DOHH2 (cell line): ENCODE results near the gene ITPR1.

ENCODE experiments used
- H3F3A ChIP-seq: fragments of 200-600 bp; sonication (generic), shearing (Covaris generic); 2 replicates; pipeline ENCODE4 v1.6.0; 2016; ENCODE audit warnings: antibody characterized with exemption, mild to moderate bottlenecking; ENCODE audit not compliant: control insufficient read depth, insufficient read depth
- H3K27ac ChIP-seq: fragments of 200-600 bp; sonication (generic); 2 replicates; pipeline ENCODE4 v1.5.1; 2014; ENCODE audit warnings: low read depth, mild to moderate bottlenecking, low read length, moderate library complexity
- H3K27me3 ChIP-seq: fragments of 200-600 bp; sonication (generic); 2 replicates; pipeline ENCODE4 v1.6.1; 2014; ENCODE audit warnings: mild to moderate bottlenecking, low read length, mixed read lengths; ENCODE audit not compliant: control insufficient read depth
- H3K36me3 ChIP-seq: fragments of 200-600 bp; sonication (generic); 2 replicates; pipeline ENCODE4 v1.6.1; 2014; ENCODE audit warnings: mild to moderate bottlenecking, low read length, moderate library complexity, mixed read lengths; ENCODE audit not compliant: control insufficient read depth
- H3K4me1 ChIP-seq: fragments of 200-600 bp; sonication (generic); 2 replicates; pipeline ENCODE4 v1.6.1; 2014; ENCODE audit warnings: mild to moderate bottlenecking, low read length, mixed read lengths; ENCODE audit not compliant: control insufficient read depth
- H3K4me2 ChIP-seq: fragments of 200-600 bp; sonication (generic); 2 replicates; pipeline ENCODE4 v1.6.0; 2014; ENCODE audit warnings: mild to moderate bottlenecking, low read length, moderate library complexity
- H3K4me3 ChIP-seq: fragments of 200-600 bp; sonication (generic); 2 replicates; pipeline ENCODE4 v1.5.1; 2014; ENCODE audit warnings: mild to moderate bottlenecking, low read length, mixed read lengths
- H3K79me2 ChIP-seq: fragments of 200-600 bp; sonication (generic); 2 replicates; pipeline ENCODE4 v1.6.1; 2014; ENCODE audit warnings: mild to moderate bottlenecking, low read length, mixed read lengths; ENCODE audit not compliant: control insufficient read depth
- H3K9me2 ChIP-seq: fragments of 200-600 bp; sonication (generic); replicated peaks from 2 replicates; pipeline ENCODE4 v1.6.1; 2014; ENCODE audit warnings: mild to moderate bottlenecking, low read length, mixed read lengths; ENCODE audit not compliant: control insufficient read depth
- H3K9me3 ChIP-seq: fragments of 200-600 bp; sonication (generic); 2 replicates; pipeline ENCODE4 v1.6.1; 2014; ENCODE audit warnings: antibody characterized with exemption, low read length, mixed read lengths; ENCODE audit not compliant: control insufficient read depth, insufficient read depth
- H4K20me1 ChIP-seq: fragments of 200-600 bp; sonication (generic); 2 replicates; pipeline ENCODE4 v1.6.0; 2014; ENCODE audit warnings: low read depth, mild to moderate bottlenecking, antibody characterized with exemption, low read length, moderate library complexity; ENCODE audit not compliant: control insufficient read depth, insufficient read depth
- CTCF ChIP-seq: fragments of 200-600 bp; sonication (generic); IDR thresholded peaks from one replicate; pipeline ENCODE4 v1.5.1; 2014; ENCODE audit warnings: antibody characterized with exemption, mild to moderate bottlenecking, low read depth, low read length; ENCODE audit not compliant: poor library complexity, severe bottlenecking
- EZH2phosphoT487 ChIP-seq: fragments of 200-600 bp; sonication (generic); IDR thresholded peaks from 2 replicates; pipeline ENCODE4 v1.6.1; 2017; ENCODE audit warnings: borderline replicate concordance, mild to moderate bottlenecking, antibody characterized with exemption, low read length, moderate library complexity, mixed read lengths

Gene ITPR1

GRCh38 chr3:4688411-4688810 is 195.3 kb downstream of the ITPR1 start:
- Histone ChIP-seq H3K36me3 (peaks cover 54% of the 10 kb centered on the region), H3K4me3 (no peak overlapping the region), H3K27ac (no peak overlapping the region)

GRCh38 chr3:4689021-4689420 is 195.9 kb downstream of the ITPR1 start:
- Histone ChIP-seq H3K36me3 (peaks cover 52% of the 10 kb centered on the region), H3K79me2 (no peaks in the 10 kb centered on the region), H3K9me3 (peaks cover 8% of the 10 kb centered on the region; the same call in 1 of the 2 replicates), H3K27ac (no peak overlapping the region), H3K4me3 (no peak overlapping the region), H3K27me3 (no peaks in the 10 kb centered on the region), H3F3A (no peaks in the 10 kb centered on the region), H3K4me2 (no peak overlapping the region), H3K4me1 (0 out of 2 replicates have a peak, but pooled peaks cover 4% of the 10 kb centered on the region), H3K9me2 (no peaks in the 10 kb centered on the region), H4K20me1 (no peaks in the 10 kb centered on the region)
- TF ChIP-seq EZH2phosphoT487, result no peak
- no peak for TF ChIP-seq CTCF

More at GRCh38 chr3:4688411-4688810, 195.3 kb downstream of the ITPR1 start:
- Histone ChIP-seq H3F3A (no peaks in the 10 kb centered on the region), H3K9me2 (no peaks in the 10 kb centered on the region), H4K20me1 (no peaks in the 10 kb centered on the region), H3K4me1 (no peaks in the 10 kb centered on the region), H3K27me3 (no peaks in the 10 kb centered on the region), H3K9me3 (peaks cover 8% of the 10 kb centered on the region; the same call in 1 of the 2 replicates), H3K4me2 (no peak overlapping the region), H3K79me2 (no peaks in the 10 kb centered on the region)
- TF ChIP-seq CTCF (no peak), EZH2phosphoT487 (no peak)

- Histone ChIP-seq H4K20me1 (no peaks in the 10 kb centered on the region), H3K4me1 (0 out of 2 replicates have a peak, but pooled peaks cover 4% of the 10 kb centered on the region), H3K36me3 (peaks cover 48% of the 10 kb centered on the region), H3K9me3 (peaks cover 8% of the 10 kb centered on the region; the same call in 1 of the 2 replicates), H3K4me2 (no peak overlapping the region), H3K4me3 (no peak overlapping the region), H3K27ac (no peak overlapping the region), H3K27me3 (no peaks in the 10 kb centered on the region), H3K9me2 (no peaks in the 10 kb centered on the region), H3F3A (no peaks in the 10 kb centered on the region), H3K79me2 (no peaks in the 10 kb centered on the region)
- TF ChIP-seq EZH2phosphoT487 (no peak), CTCF (no peak)
Measured at GRCh38 chr3:4690277-4690676, 197.1 kb downstream of the ITPR1 start.
